HG03565 (cell line): Measurements from ENCODE around the gene TRIO.
"Not testable (repeated sequence)": the region's sequence is repeated elsewhere in the genome, so short reads cannot be mapped to it uniquely, and the experiment has no call there.

Source experiments
- ATAC-seq: cut with Tn5 transposase; IDR thresholded peaks from one replicate; pipeline ENCODE4 v1.9.1; 2021; ENCODE audit warnings: mild to moderate bottlenecking, moderate library complexity; ENCODE audit not compliant: unreplicated experiment

TRIO gene

DNA sequence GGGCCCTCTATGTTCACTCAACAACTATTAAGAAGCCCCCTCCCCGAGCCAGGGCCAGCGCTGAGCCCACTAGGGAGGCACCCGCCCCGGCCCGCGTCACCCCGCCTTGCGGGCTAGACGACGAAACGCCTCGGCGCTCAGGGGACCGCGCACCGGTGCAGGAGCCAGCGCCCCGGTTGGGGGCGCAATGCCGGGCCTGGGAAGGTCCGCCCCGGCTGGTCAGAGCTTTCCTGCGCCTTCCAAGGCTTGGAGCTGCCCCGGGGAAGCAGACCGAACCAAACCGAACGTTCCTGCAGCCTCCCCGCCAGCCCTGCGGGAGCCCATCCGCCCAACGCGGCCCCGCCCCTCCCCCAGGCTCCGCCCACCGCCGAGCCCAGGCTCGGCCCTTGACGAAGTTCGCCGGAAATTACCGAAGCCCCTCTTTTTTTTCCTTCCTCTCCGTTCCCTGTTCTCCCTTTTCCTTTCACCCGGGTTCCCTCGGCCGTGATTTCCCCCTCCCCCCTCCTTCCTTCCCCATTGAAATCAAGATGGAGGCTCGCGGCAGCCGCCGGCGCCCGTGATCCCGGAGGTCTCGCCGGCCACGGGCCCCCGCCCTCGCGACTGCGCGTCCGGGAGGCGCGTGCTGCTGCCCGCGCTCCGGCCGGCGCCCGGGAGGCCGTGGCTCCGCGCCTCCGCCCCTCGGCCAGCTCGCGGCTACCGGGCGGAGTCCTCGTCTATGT, at the start of gene TRIO:
TRIO (plus strand) TSS at position 516 of the 719 bp plus-strand sequence. CDS start 384 bp downstream, outside the sequence.
- ATAC-seq, result peak; percentile 29

DNA sequence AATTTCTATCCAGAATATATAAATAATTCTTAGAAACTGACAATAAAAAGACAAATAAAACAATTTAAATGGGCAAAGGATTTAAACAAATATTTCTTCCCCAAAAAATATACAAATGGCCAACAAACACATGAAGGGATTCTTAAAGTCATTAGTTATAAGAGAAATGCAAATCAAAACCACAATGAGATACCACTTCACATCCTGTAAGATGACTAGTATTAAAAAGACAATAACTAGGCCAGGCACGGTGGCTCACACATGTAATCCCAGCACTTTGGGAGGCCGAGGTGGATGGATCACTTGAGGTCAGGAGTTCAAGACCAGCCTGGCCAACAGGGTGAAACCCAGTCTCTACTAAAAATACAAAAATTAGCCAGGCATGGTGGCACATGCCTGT, 45.8 kb upstream of the TRIO start:
- not testable (repeated sequence) for ATAC-seq

DNA sequence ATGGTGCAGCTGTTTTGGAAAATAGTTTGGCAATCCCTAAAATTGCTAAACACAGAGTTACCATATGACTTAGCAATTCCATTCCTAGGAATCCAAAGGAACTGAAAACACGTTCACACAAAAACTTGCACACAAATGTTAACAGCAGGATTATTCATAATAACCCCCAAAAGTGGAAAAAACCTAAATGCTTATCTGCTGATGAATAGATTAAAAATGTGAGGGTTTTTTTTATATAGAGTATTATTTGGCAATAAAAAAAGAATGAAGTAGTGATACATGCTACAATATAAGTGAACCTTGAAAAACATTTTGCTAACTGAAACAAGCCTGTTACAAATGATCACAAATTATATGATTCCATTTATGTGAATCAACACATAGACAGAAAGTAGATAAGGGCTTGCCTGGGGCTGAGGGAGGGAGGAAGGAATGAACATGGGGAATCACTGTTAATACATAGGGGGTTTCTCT, 45.1 kb upstream of the TRIO start:
- no peak for ATAC-seq

DNA sequence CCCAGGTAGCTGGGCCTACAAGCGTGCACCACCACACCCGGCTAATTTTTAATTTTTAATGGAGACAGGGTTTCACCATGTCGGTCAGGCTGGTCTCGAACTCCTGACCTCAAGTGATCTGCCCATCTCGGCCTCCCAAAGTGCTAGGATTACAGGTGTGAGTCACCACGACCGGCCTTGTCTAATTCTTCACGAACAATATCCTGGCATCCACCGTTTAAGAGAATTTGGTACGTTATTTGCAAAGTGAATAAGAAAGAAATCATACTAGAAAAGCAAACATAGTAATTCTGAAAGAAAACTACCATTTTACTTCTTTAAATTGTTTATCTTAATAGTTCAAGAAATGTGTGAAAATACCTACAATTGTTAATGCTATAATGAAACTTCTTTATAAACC, 42.9 kb upstream of the TRIO start:
- no peak for ATAC-seq

DNA sequence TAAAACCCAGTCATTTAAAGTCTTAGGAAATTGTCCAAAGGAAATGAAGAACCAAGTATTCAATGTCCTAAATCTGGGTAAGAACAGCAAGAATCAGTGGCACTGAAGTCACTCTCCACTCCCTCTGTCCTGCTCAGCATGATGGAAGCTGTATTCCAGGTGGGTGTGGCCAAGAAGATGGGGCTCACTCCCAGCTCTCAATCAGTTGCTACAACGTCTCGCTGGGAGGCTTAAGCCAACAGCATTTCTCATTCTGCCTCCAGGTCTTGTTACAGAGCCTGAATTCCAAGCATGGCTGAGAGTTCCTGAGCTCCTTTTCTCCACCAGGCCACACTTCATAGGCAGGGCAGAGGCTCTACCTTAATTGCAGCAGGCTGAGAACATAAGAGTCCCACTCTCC, 41.2 kb upstream of the TRIO start:
- ATAC-seq, result no peak

DNA sequence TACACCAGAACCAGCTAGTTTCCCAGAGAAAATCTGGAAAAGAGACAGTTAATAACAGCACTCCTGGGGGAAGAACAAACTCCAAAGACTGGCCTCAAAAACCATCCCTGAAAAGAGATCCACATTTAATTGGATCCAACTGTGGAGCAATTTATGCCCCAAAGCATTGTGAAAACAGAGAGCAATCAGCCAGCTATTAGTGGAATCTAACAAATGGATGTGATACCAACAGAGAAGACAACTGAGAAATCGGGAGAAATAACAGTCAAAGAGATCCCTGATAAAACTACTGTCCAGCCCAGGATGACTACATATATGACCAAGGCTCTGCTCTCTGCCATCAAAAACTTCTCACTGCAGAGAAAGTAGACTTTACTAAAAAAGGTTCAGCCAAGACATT, 40.5 kb upstream of the TRIO start:
- ATAC-seq, result no peak

DNA sequence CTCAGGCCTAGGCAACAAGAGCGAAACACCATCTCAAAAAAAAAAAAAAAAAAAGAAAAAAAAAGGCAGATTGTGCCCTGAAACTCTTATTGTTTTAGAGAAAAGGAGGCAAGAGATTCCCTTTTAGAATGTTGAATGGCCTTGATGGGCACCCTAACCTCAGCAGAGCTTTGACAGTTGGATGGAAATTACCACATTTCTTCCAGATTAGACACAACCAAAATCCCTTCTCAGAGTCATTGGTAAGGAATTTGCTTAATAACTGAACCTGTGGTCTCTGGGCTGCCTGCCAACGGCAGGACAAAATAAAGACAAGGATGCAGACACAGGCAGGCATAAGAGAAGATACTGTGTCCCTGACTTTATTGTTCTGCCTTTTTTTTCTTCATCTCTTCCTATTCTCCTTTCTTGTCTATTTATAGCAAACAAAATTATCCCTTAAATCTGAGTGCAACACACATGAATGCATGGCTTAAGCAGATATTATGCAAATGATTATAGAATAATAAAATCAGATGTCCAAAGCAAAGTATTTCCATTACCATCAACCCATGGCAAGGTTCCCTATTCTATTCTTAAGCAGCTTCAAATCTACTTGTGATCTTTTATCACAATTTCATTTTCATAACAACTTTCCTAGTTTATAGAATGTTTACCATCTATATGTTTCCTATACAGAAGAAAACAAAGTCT, 37.3 kb upstream of the TRIO start:
- ATAC-seq, result no peak

DNA sequence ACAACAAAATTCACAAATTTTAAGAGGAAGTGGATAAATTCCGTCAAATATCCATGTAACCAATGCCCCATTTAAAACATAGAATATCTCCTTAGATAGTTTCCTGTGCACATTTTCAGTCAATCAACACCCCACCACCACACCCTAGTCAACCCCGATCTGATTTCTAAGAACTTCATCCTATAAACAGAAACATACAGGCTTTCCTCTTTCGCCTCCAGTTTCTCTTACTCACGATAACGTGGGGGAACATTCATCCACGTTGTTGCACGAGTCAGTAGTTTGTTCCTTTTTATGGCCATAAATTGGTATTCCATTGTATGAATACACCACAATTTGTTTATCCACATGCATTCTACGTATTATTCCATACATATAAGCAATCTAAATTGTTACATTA, 35.6 kb upstream of the TRIO start:
- no peak for ATAC-seq

DNA sequence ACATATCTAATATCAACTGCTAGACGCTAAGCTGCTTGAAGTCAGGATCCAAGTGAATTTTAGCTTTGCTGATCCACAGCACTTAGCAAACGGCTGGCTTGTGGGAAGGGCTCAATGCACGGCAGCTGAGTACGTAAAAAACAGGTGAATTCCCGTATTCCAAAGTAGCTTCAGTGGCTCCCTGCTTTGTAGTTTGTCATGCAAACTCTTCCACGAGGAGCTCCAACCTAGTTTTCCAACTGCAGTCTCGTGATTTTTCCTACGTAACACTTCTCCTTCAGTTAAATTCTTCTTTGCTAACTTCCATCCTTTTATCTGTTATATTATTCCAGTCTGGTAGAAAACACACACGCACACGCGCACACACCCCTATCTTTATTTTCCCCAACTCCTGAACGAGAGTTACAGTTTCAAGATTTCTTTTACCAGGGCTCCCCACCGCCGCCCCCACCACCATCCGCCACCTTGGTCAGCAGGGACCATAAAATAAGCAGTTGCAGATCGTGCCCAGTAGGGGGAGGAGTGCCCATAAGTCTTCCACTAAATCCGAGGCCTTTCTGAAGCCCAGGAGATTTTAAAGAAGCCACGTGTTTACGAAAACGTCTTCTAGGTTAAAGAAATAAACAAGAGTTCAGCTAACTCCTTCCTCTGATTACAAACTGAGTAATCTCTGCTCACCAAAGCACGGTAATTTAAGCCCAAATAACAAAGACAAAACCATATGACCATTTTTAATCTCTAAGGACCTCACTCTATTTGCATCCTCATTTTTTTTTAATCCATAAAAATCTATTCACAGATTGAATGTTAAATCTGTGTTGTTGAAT, 34.8 kb upstream of the TRIO start:
- peak; percentile 40 for ATAC-seq

DNA sequence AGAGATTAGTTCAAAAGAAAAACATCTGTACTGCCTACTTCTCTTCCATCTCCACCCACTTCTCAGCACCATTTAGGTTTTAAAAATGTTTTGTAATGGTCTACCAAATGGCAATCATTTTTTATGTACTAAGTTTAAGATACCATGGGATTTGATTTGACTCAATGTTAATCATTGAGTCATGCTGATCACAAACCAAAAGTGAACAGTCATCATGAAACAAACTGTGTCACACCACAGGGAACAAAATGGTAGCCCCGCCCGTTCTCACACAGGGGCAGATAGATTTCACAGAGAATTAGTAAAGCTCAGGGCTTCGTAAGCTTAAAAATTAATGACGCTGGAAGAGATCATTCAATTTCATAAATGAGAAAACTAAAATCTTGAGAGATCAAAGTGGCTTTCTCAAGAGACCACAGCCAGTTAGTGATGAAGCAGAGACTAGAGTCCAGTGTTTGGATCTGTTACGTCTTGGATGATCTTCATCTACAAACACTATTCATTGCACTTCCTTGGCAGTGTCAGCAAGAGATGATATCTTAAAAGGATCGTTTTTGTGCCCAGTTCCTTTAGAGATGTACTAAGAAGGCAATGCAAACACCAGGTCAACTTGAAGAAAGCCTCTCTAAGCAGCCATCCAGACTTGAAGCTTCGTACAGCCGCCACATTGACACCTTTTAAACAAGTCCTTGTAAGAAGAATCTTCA, 33.9 kb upstream of the TRIO start:
- peak; percentile 91 for ATAC-seq

DNA sequence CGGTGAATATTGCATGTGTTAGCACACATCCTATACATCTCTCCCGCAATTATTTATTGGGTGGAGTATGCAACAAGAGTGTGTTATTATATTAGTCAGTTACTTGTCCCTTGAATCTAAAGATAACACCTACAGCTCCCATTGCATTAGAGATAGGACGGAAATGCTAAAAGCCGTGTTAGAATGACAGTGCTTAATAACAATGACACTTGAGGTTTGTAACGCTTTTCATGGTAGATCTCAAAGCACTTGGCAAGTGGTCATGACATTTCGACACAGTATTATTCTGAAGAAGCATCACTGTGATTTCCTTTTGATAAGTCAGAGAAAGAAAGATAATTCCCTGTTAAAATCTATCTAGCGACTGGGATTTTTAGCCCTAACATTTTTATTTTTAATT, 33.4 kb upstream of the TRIO start:
- ATAC-seq, result no peak

DNA sequence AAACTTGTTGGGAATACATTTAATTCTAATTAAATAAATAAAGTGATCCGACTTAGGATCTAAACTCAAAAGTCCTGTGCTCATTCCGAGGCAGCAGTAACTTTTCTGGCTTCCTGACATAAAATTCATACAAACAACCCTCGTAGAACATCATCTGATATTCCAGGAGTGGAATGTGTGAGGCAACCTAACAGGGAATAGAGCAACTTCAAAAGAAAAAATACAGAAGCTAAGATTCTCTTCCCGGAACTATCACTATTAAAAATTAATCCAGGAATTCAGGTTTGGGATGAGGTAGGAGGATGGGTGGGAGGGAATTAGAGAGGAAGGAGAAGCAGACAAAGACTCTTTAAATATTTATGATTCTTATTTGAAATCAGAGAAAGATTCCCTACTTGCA, 32.9 kb upstream of the TRIO start:
- ATAC-seq, result no peak

DNA sequence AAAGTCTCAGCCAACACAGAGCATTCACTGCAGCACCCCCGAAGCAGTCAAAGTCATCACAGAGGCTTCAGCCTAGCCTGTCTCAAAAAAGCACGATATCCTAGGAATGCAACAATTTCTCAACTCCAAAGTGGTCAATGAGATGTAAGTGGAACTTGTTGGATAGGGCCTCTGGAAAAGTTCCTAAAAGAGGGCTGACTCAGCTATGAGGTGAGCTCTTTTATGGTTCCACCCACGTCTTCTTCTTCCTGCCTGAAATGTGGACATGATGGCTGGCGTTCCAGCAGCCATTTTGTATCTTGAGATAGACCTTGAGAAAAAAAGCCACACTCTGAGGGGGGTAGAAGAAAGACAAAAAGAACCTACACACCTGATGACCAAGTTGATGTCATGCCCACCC, 32.5 kb upstream of the TRIO start:
- ATAC-seq, result no peak

DNA sequence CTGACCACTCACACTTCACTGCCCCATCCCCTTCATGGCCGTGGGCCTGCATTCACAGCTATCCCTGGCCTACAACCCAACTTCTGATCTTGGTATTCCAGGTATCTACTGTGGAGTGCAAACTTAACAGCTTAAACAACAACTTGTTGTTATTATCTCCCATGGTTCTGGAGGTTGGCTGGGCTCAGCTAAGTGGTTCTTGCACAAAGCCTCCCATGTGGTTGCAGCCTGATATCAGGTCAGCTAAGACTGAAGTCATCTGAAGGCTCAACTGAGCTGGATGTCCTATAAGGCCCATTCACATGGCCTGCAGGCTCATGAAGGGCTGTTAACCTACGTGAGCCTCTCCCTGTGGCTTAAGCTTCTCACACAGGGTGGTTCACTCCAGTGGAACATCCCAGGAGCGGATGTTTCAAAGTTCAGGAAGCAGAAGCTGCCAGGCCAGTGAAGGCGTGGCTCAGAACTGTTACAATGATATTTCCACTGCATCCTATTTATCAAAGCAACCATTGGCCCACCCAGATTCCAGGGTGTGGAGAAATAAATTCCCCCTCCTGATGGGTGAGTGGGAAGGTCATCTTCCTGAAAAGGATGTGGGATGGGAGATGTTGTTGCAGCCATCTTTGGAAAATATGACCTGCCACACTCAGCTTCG, 30.0 kb upstream of the TRIO start:
- ATAC-seq, result no peak

DNA sequence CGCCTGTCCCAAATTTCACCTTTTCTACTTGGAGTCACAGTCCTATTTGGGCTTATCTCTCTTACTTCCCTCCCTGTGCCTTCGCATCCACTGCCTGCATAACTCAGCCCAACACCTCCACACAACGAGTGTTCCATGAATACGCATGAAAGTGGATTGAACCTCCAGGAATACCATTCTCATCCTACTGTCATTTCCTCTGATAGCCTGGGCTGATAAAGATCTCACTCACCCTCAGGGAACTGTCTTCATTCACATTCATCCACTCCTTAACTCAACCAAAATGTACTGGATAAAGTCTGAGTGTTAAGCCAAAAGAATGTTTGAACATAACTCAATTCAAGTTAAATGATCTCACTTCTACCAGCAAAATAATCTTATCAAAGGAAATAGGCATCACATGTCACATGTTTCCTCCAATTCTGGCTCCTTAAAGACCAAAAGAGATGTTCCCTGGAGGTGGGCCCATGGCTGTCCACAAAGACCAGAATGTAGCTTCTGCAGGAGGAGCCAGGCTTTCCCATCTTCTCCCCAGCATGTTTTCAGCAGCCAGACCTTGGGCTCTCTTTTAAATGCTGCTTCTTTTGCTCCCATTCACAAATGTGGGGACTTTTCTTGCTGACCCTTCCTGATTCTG, 28.4 kb upstream of the TRIO start:
- no peak for ATAC-seq

DNA sequence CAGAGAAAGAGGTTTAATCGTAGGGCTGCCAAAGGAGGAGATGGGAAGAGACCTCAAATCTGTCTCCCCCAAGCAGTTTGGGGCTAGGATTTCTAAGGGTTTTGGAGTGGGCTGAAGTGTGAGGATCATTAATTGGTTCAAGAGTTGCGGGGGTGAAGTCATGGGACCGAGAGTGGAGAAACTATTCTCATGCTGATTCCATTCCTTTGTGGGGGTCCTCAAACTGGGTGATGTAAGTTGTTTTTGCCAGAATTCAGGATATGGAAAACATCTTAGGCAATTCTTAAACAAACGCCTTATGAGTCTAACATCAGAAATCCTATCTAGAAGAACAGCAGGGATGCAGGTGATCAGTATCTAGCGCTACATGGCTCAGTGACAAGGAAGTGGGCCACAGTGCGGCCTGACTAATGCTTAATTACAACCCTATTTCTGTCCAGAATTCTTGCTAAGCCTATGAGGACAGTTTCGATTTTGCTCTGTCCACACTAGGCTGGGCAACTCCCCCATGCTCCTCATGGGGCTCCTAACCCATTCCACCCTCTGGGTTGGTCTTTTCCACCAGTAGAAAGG, 27.7 kb upstream of the TRIO start:
- ATAC-seq, result no peak

DNA sequence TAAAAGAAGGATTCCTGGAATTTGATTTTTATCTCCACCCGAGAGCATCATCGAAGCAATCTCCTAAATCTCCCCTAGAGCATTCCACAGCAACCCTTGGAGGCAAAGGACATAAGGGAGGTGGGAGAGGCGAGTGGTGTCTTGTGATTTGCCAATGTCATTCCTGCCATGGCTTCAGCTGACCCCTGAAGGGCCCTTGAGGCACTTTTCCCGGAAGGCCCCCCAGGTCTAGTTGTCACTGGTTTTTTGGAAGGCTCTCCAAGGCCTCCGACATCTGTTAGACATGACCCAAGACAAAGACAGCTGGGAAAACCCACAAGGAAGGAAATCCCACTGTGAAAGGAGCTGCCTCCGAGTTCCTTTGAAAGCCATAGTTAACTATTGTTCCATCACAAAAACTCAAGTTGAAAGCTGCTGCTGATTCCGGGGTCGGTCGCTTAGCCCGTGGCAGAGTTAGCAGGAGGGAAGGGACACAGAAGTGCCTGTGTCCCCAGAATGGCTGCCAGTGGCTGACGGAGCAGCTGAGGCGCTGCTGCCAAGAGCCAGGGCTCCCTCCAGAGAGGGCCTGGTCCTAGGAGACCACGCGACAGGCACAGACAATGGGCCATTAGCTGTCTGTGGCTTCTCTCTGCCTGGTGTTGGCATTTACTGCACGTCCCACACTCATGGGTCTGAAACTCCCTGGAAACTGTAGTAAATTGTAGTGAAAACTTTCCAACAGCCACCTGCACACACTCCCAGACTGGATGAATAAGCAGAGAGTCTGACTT, 24.4 kb upstream of the TRIO start:
- no peak for ATAC-seq

DNA sequence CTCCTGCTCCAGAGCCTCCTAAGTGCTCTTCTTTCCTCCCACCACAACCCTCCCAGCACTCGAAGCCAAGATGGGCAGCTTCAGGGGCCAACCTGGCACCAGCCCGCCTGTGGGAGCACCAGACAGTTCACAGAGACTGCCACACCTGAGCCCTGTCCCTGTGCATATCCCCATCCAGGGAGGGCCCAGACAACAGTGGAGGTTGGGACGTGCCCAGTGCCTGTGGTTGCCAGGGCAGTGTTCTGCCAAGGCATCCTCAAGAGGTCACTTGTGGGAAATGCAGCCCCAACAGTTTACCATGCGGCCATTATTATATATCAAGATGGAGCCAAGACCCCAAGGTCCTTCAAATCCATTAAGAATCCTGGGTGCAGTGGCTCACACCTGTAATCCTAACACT, 23.0 kb upstream of the TRIO start:
- no peak for ATAC-seq

DNA sequence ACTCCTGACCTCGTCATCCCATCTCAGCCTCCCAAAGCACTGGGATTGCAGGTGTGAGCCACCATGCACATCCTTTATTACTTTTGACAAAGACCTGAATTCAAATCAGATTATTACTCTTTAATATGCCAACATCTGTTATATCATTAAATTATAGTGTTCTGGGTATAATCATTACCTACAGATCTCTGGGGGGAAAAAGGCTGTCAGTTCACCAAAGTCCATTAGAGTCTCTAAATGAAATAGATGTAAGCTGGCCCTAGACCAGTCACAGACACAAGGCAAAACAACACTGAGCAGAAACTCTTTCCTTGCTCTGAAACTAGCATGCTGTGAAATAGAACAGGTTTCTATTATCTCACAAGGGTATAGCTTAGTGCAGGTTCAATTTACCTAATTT, 21.6 kb upstream of the TRIO start:
- ATAC-seq, result no peak
